K562 treated with DMSO at 1 percent for 12 hours (cell line): ENCODE results near the gene FHIP2A. TPM values are rescaled to one million over a fixed set of nuclear protein-coding genes. Genes with fewer than 3 reads are reported as not detected.

ENCODE experiments used
- total RNA-seq: library from RNA; unstranded; fragments of 300-600 nt; gene quantifications from 2 replicates; pipeline ENCODE4 v1.2.3, GENCODE V29; 2022; ENCODE audit not compliant: insufficient read depth

The FHIP2A gene
- 4.0 and 4.4 TPM in 2 replicates for total RNA-seq

DNA sequence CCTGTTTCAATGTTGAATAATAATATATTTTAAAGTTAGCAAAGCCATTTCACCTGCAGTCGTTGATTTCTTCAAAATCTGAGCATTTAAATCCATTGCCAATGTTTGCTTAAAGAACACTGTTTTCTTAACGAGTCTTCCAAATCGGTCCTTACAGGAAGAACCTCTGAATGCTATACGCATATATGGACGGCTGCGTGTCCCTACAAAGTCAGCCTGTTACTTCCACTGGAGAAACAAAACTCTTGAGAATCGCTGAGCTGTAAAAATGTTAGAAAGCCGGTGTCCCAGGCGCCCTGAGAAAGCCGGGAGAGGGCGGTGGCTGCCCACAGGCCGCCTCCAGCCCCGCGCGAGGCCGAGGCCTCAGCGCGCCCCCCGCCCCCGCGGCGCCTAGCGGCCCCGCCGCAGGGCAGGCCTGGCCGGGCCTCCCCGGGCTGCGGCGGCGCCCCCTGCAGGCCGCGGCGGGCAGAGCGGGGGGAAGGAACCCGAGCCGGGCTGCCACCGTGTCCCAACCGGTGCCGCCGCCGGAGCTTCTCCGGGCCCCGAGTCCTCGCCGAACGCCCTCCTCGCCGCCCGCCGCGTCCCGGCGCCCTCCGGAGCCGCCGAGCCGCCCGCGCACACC lies at the start of gene FHIP2A:
TSS of gene FHIP2A (plus strand) at position 488 of the 622 bp plus-strand sequence. CDS start 299 bp downstream, outside the sequence.

Other genes with a start within 250 kb of the FHIP2A start
- gene ABLIM1, start 163.5 kb upstream of the FHIP2A start, total RNA-seq, result not detected in 2 replicates
- 1.7 and 5.1 TPM in 2 replicates for gene TRUB1, start 116.4 kb downstream of the FHIP2A start, total RNA-seq